Astrocyte (in vitro differentiated cells and primary cell): ENCODE results near the gene RPL39L. TPM values are rescaled to one million over a fixed set of nuclear protein-coding genes. Genes with fewer than 3 reads are reported as not detected.

ENCODE experiments used
- DNase-seq: peaks from one replicate; pipeline ENCODE4 v3.0.0-alpha.2; 2010; ENCODE audit warnings: low read depth
- FAIRE-seq: peaks from 2 replicates; lab custom pipeline; 2011; peaks lifted over from hg19 to GRCh38; lab: Jason Lieb, UNC
- H2AFZ ChIP-seq: 2 replicates; pipeline ENCODE4 v1.6.0; 2012; ENCODE audit warnings: low read depth, low read length, inconsistent platforms
- H3K27ac ChIP-seq: 2 replicates; pipeline ENCODE4 v1.5.1; 2011; ENCODE audit warnings: low read depth, low read length, inconsistent platforms
- H3K27me3 ChIP-seq: 2 replicates; pipeline ENCODE4 v1.6.0; 2011; ENCODE audit warnings: low read length, inconsistent platforms; ENCODE audit not compliant: insufficient read depth
- H3K36me3 ChIP-seq: 2 replicates; pipeline ENCODE4 v1.5.1; 2011; ENCODE audit warnings: low read length, inconsistent platforms; ENCODE audit not compliant: insufficient read depth
- H3K4me1 ChIP-seq: 2 replicates; pipeline ENCODE4 v1.5.1; 2011; ENCODE audit warnings: low read length, inconsistent platforms; ENCODE audit not compliant: insufficient read depth
- H3K4me2 ChIP-seq: 2 replicates; pipeline ENCODE4 v1.6.0; 2012; ENCODE audit warnings: low read length, inconsistent platforms
- H3K4me3 ChIP-seq: 2 replicates; pipeline ENCODE4 v1.5.1; 2011; ENCODE audit warnings: low read depth, mild to moderate bottlenecking, low read length, inconsistent platforms; ENCODE audit not compliant: insufficient read depth
- H3K79me2 ChIP-seq: 2 replicates; pipeline ENCODE4 v1.6.0; 2012; ENCODE audit warnings: mild to moderate bottlenecking, low read length, inconsistent platforms; ENCODE audit not compliant: insufficient read depth
- H3K9ac ChIP-seq: 2 replicates; pipeline ENCODE4 v1.6.0; 2012; ENCODE audit warnings: mild to moderate bottlenecking, low read length, inconsistent platforms
- H3K9me3 ChIP-seq: 2 replicates; pipeline ENCODE4 v1.5.1; 2012; ENCODE audit warnings: low read depth, mild to moderate bottlenecking, low read length, inconsistent platforms; ENCODE audit not compliant: insufficient read depth
- H4K20me1 ChIP-seq: 2 replicates; pipeline ENCODE4 v1.6.0; 2012; ENCODE audit warnings: low read length, inconsistent platforms; ENCODE audit not compliant: insufficient read depth
- H3K27ac Mint-ChIP-seq: one replicate; pipeline ENCODE4 v1.8.0; 2021; ENCODE audit warnings: mild to moderate bottlenecking, mixed read lengths; ENCODE audit not compliant: unreplicated experiment
- H3K27me3 Mint-ChIP-seq: one replicate; pipeline ENCODE4 v1.8.0; 2021; ENCODE audit warnings: low read depth, mixed read lengths; ENCODE audit not compliant: unreplicated experiment
- H3K36me3 Mint-ChIP-seq: one replicate; pipeline ENCODE4 v1.8.0; 2021; ENCODE audit warnings: low read depth, mixed read lengths; ENCODE audit not compliant: unreplicated experiment
- H3K4me1 Mint-ChIP-seq: one replicate; pipeline ENCODE4 v1.8.0; 2021; ENCODE audit warnings: low read depth, mixed read lengths; ENCODE audit not compliant: unreplicated experiment
- H3K4me3 Mint-ChIP-seq: one replicate; pipeline ENCODE4 v1.8.0; 2021; ENCODE audit warnings: mild to moderate bottlenecking, moderate library complexity, mixed read lengths; ENCODE audit not compliant: unreplicated experiment
- H3K9me3 Mint-ChIP-seq: one replicate; pipeline ENCODE4 v1.8.0; 2021; ENCODE audit warnings: mild to moderate bottlenecking, mixed read lengths; ENCODE audit not compliant: unreplicated experiment
- EZH2 ChIP-seq: IDR thresholded peaks from 2 replicates; pipeline ENCODE4 v1.6.1; 2012; ENCODE audit warnings: mild to moderate bottlenecking, low read length, inconsistent platforms; ENCODE audit not compliant: insufficient read depth
- total RNA-seq: library from RNA; stranded (reverse); gene quantifications from 2 replicates; pipeline ENCODE4 v1.2.1, GENCODE V29; 2021
- TF ChIP-seq, protein P1 (sequence below): IDR thresholded peaks from 2 replicates; pipeline ENCODE4 v1.5.1; 2011; ENCODE audit warnings: low read depth, mild to moderate bottlenecking, inconsistent platforms, low read length, moderate library complexity; ENCODE audit not compliant: insufficient read depth

Gene RPL39L
- total RNA-seq, 1 donor from 2014 or later = 6.5 TPM

DNA sequence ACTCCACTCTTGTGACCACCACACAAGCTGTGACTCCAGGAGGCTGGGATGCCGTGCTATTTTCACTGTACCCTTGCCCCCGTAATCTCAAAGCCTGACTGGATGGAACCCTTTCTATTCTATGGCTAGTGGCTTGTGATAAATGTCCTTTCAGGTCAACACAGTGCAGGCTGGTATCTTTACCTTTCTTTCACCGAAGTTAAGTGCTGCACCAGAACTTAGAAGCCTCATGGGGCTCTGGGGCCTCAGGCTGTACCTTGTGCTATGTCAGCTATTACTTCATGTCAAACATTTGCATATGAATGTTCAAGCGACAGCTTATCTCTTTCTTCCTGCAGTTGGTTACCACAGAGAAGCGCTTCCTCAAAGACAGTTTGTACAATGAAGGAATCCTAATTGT is 66.8 kb downstream of the RPL39L start:
- Histone ChIP-seq H3K9me3 (no peaks in the 10 kb centered on the region), H3K4me3 (no peak overlapping the region), H3K4me2 (no peak overlapping the region), H2AFZ (no peak overlapping the region), H3K4me1 (no peaks in the 10 kb centered on the region), H3K27me3 (no peaks in the 10 kb centered on the region), H3K36me3 (no peaks in the 10 kb centered on the region), H3K79me2 (no peaks in the 10 kb centered on the region), H3K27ac (no peak overlapping the region), H3K9ac (no peak overlapping the region), H4K20me1 (no peaks in the 10 kb centered on the region)
- no peak for FAIRE-seq
- Mint-ChIP-seq H3K4me3 (no peak overlapping the region), H3K27ac (no peak overlapping the region), H3K9me3 (peaks cover 7% of the 10 kb centered on the region), H3K27me3 (no peaks in the 10 kb centered on the region), H3K4me1 (no peaks in the 10 kb centered on the region), H3K36me3 (peaks cover 27% of the 10 kb centered on the region)
- TF ChIP-seq EZH2 = no peak
- TF ChIP-seq, protein P1, sequence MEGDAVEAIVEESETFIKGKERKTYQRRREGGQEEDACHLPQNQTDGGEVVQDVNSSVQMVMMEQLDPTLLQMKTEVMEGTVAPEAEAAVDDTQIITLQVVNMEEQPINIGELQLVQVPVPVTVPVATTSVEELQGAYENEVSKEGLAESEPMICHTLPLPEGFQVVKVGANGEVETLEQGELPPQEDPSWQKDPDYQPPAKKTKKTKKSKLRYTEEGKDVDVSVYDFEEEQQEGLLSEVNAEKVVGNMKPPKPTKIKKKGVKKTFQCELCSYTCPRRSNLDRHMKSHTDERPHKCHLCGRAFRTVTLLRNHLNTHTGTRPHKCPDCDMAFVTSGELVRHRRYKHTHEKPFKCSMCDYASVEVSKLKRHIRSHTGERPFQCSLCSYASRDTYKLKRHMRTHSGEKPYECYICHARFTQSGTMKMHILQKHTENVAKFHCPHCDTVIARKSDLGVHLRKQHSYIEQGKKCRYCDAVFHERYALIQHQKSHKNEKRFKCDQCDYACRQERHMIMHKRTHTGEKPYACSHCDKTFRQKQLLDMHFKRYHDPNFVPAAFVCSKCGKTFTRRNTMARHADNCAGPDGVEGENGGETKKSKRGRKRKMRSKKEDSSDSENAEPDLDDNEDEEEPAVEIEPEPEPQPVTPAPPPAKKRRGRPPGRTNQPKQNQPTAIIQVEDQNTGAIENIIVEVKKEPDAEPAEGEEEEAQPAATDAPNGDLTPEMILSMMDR = no peak
- DNase-seq = no peak

DNA sequence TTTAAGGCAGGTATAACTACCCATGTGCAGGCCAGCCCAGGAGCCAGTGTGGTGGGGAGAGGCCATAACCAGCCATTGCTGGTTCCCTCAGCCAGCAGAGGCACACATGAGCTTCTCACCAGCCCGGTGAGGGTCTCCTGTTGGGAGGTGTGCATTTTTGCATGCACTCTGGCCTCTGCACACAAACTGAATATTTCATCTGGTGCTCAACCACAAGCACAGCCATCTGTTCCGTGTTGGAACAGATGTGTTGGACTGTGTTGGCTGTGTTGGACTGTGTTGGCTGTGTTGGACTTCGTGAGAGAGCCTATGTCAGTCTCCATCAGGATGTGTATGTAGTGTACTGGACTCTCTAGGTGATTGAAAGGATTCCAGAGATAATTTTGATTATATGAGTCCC is 67.2 kb downstream of the RPL39L start:
- H3K27ac ChIP-seq = no peak overlapping the region
- no peaks in the 10 kb centered on the region for H3K27me3 ChIP-seq
- no peaks in the 10 kb centered on the region for H3K36me3 ChIP-seq
- Mint-ChIP-seq H3K27me3 (no peaks in the 10 kb centered on the region), H3K9me3 (peaks cover 7% of the 10 kb centered on the region), H3K27ac (no peak overlapping the region), H3K4me1 (no peaks in the 10 kb centered on the region), H3K4me3 (no peak overlapping the region), H3K36me3 (peaks cover 26% of the 10 kb centered on the region)
- no peaks in the 10 kb centered on the region for H4K20me1 ChIP-seq
- FAIRE-seq (no peak), DNase-seq (no peak)
- H3K9ac ChIP-seq = no peak overlapping the region
- H3K4me2 ChIP-seq = no peak overlapping the region
- H3K79me2 ChIP-seq = no peaks in the 10 kb centered on the region
- H2AFZ ChIP-seq = no peak overlapping the region
- TF ChIP-seq, protein P1 = no peak
- no peak for TF ChIP-seq EZH2
- H3K4me1 ChIP-seq = no peaks in the 10 kb centered on the region
- H3K9me3 ChIP-seq = no peaks in the 10 kb centered on the region
- no peak overlapping the region for H3K4me3 ChIP-seq

Other genes with a start within 250 kb of the RPL39L start
- gene ST6GAL1, start 209.0 kb downstream of the RPL39L start, total RNA-seq = 15.8 and 19.3 TPM in 2 replicates
- gene RTP1, start 58.0 kb upstream of the RPL39L start, total RNA-seq = not detected in 2 replicates
- 0.62 and 0.79 TPM in 2 replicates for gene MASP1, start 152.2 kb upstream of the RPL39L start, total RNA-seq
- gene RTP4, start 228.9 kb upstream of the RPL39L start, total RNA-seq = 1.2 TPM in 2 replicates